Trophoblast cell (in vitro differentiated cells and primary cell): ENCODE results near the gene PPM1G.

Source experiments
- DNase-seq, 2 donors: peaks; one replicate each; pipeline ENCODE4 v3.0.0-alpha.2; 2016
- H2AFZ ChIP-seq: 2 replicates; pipeline ENCODE4 v1.6.1; 2013; ENCODE audit warnings: low read length, moderate library complexity, mild to moderate bottlenecking; ENCODE audit not compliant: insufficient read depth, poor library complexity
- H2AK5ac ChIP-seq: 2 replicates; pipeline ENCODE4 v1.6.1; 2013; ENCODE audit warnings: mild to moderate bottlenecking, low read length
- H2BK120ac ChIP-seq: 2 replicates; pipeline ENCODE4 v1.6.1; 2013; ENCODE audit warnings: low read length, mild to moderate bottlenecking, moderate library complexity; ENCODE audit not compliant: insufficient read depth, poor library complexity
- H2BK12ac ChIP-seq: 2 replicates; pipeline ENCODE4 v1.6.1; 2013; ENCODE audit warnings: mild to moderate bottlenecking, low read length, moderate library complexity
- H2BK5ac ChIP-seq: 2 replicates; pipeline ENCODE4 v1.6.1; 2013; ENCODE audit warnings: low read length, low read depth, moderate library complexity, mild to moderate bottlenecking; ENCODE audit not compliant: poor library complexity
- H3K14ac ChIP-seq: 2 replicates; pipeline ENCODE4 v1.6.1; 2013; ENCODE audit warnings: mild to moderate bottlenecking, low read length
- H3K18ac ChIP-seq: 2 replicates; pipeline ENCODE4 v1.6.1; 2013; ENCODE audit warnings: mild to moderate bottlenecking, low read length
- H3K23ac ChIP-seq: 2 replicates; pipeline ENCODE4 v1.6.1; 2013; ENCODE audit warnings: low read length
- H3K27ac ChIP-seq: 2 replicates; pipeline ENCODE4 v1.5.1; 2013; ENCODE audit warnings: low read depth, mild to moderate bottlenecking, inconsistent platforms, low read length, moderate library complexity
- H3K27me3 ChIP-seq: 2 replicates; pipeline ENCODE4 v1.6.1; 2013; ENCODE audit warnings: inconsistent platforms, mild to moderate bottlenecking, low read length, moderate library complexity; ENCODE audit not compliant: insufficient read depth
- H3K36me3 ChIP-seq, 2 experiments: 1 replicate in 1 of 2; 2 replicates in 1 of 2; pipeline ENCODE4 v1.6.1; 2013; ENCODE audit warnings: low read length in 2 of 2, mild to moderate bottlenecking in 2 of 2, moderate library complexity in 1 of 2; ENCODE audit not compliant: insufficient read depth in 2 of 2, control insufficient read depth in 1 of 2
- H3K4ac ChIP-seq: 2 replicates; pipeline ENCODE4 v1.6.1; 2013; ENCODE audit warnings: low read depth, mild to moderate bottlenecking, low read length, moderate library complexity
- H3K4me1 ChIP-seq, 2 experiments: 1 replicate in 1 of 2; 2 replicates in 1 of 2; pipeline ENCODE4 v1.6.1; 2013; ENCODE audit warnings: low read length in 2 of 2, mild to moderate bottlenecking in 2 of 2, moderate library complexity in 1 of 2; ENCODE audit not compliant: insufficient read depth in 2 of 2, control insufficient read depth in 1 of 2
- H3K4me2 ChIP-seq: 2 replicates; pipeline ENCODE4 v1.6.1; 2013; ENCODE audit warnings: inconsistent platforms, mild to moderate bottlenecking, low read length, moderate library complexity
- H3K4me3 ChIP-seq: 2 replicates; pipeline ENCODE4 v1.5.1; 2013; ENCODE audit warnings: mild to moderate bottlenecking, low read depth, low read length, inconsistent platforms
- H3K79me1 ChIP-seq: one replicate; pipeline ENCODE4 v1.6.1; 2013; ENCODE audit warnings: low read length
- H3K79me2 ChIP-seq: 2 replicates; pipeline ENCODE4 v1.6.1; 2013; ENCODE audit warnings: low read length, mild to moderate bottlenecking; ENCODE audit not compliant: control insufficient read depth, insufficient read depth, poor library complexity
- H3K9ac ChIP-seq: 2 replicates; pipeline ENCODE4 v1.6.1; 2013; ENCODE audit warnings: mild to moderate bottlenecking, low read length
- H3K9me3 ChIP-seq: 2 replicates; pipeline ENCODE4 v1.6.1; 2013; ENCODE audit warnings: low read depth, mild to moderate bottlenecking, control low read depth, inconsistent platforms, low read length; ENCODE audit not compliant: insufficient read depth
- H4K12ac ChIP-seq: 2 replicates; pipeline ENCODE4 v1.6.1; 2013; ENCODE audit warnings: low read depth, mild to moderate bottlenecking, low read length, moderate library complexity
- H4K8ac ChIP-seq: 2 replicates; pipeline ENCODE4 v1.6.1; 2013; ENCODE audit warnings: low read depth, mild to moderate bottlenecking, low read length, moderate library complexity
- H4K91ac ChIP-seq: one replicate; pipeline ENCODE4 v1.6.1; 2013; ENCODE audit warnings: low read depth, mild to moderate bottlenecking, low read length, moderate library complexity
- WGBS: extraction: QIAGEN DNeasy Blood & Tissue Kit; methylation state at CpG from one replicate; pipeline ENCODE4 v1.1.7; 2013; ENCODE audit warnings: missing lambda C conversion rate; ENCODE audit not compliant: insufficient read length, insufficient coverage; ENCODE audit errors: extremely low coverage; 5-methylcytosine and 5-hydroxymethylcytosine counted together

Gene PPM1G

DNA sequence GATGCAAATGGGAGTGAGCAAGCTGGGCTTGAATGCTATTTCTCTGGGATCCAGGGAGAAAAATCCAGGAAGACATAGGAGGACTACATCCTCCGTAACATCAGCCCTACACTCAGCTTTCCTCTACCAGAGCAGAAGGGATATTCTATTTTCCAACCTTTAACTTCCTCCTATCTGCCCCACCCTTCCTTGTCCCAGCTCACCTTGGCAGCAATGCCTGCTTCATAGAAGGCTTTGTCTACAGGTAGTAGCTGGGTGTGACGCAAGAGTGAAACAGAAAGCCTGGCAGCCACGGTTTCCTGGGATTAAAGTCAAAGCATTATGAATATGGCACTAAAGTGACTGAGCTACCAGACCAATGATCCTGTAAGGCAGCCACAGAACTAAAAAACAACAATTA lies 36.7 kb upstream of the PPM1G start:
- no peak overlapping the region for H4K12ac ChIP-seq
- H2BK5ac ChIP-seq: no peak overlapping the region
- H2BK12ac ChIP-seq: no peak overlapping the region
- no peak overlapping the region for H2AFZ ChIP-seq
- H3K79me1 ChIP-seq: peaks cover 6% of the 10 kb centered on the region
- H3K36me3 ChIP-seq: peaks cover 13 to 27% of the 10 kb centered on the region in 2 experiments
- H3K9ac ChIP-seq: no peak overlapping the region
- H2BK120ac ChIP-seq: no peak overlapping the region
- H4K8ac ChIP-seq: no peak overlapping the region
- no peak overlapping the region for H3K14ac ChIP-seq
- H3K4me2 ChIP-seq: no peak overlapping the region
- no peak overlapping the region for H3K18ac ChIP-seq
- no peak for DNase-seq
- H3K4me3 ChIP-seq: no peak overlapping the region
- H3K79me2 ChIP-seq: peaks cover 3% of the 10 kb centered on the region
- no peaks in the 10 kb centered on the region for H3K9me3 ChIP-seq
- H3K27ac ChIP-seq: no peak overlapping the region
- H3K4me1 ChIP-seq: peaks cover 2 to 12% of the 10 kb centered on the region in 2 experiments
- no peak overlapping the region for H2AK5ac ChIP-seq
- no peak overlapping the region for H3K4ac ChIP-seq
- H3K27me3 ChIP-seq: no peaks in the 10 kb centered on the region
- no peak overlapping the region for H3K23ac ChIP-seq
- no CpG with 5 or more reads among the region's 3 CpGs for WGBS
- H4K91ac ChIP-seq: no peak overlapping the region

DNA sequence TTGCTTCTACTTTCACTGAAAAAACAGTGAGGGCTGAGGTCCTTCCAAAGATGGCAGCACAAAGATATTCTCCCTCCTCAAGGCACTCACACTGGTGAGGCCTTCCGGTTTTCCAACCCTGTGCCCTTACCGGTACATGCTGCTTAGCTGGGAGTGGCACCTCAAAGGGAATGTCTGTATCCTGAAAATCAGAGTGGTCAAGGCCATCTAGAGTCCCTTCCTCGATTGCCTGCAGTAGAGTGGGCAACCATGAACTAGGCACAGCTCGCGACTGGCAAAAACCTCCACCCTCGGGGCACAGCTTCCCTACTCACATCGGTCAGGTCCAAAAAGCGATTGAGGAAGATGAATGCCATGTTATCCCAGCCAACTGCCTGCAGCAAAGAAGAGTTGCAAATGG lies 36.2 kb upstream of the PPM1G start:
- no peak overlapping the region for H4K91ac ChIP-seq
- no peak overlapping the region for H4K8ac ChIP-seq
- H3K4me1 ChIP-seq: peaks cover 2 to 12% of the 10 kb centered on the region in 2 experiments
- no peak overlapping the region for H4K12ac ChIP-seq
- H2BK120ac ChIP-seq: no peak overlapping the region
- H3K4me3 ChIP-seq: no peak overlapping the region
- H2AFZ ChIP-seq: no peak overlapping the region
- DNase-seq: no peak
- no peak overlapping the region for H2BK5ac ChIP-seq
- no peak overlapping the region for H3K27ac ChIP-seq
- H3K4ac ChIP-seq: no peak overlapping the region
- no peaks in the 10 kb centered on the region for H3K27me3 ChIP-seq
- H3K79me1 ChIP-seq: peaks cover 6% of the 10 kb centered on the region
- H3K14ac ChIP-seq: no peak overlapping the region
- no peak overlapping the region for H2AK5ac ChIP-seq
- WGBS: no CpG with 5 or more reads among the region's 8 CpGs
- H3K9me3 ChIP-seq: no peaks in the 10 kb centered on the region
- no peak overlapping the region for H2BK12ac ChIP-seq
- H3K79me2 ChIP-seq: peaks cover 3% of the 10 kb centered on the region
- H3K4me2 ChIP-seq: no peak overlapping the region
- H3K18ac ChIP-seq: no peak overlapping the region
- H3K9ac ChIP-seq: no peak overlapping the region
- peaks cover 18 to 31% of the 10 kb centered on the region in 2 experiments for H3K36me3 ChIP-seq
- no peak overlapping the region for H3K23ac ChIP-seq

DNA sequence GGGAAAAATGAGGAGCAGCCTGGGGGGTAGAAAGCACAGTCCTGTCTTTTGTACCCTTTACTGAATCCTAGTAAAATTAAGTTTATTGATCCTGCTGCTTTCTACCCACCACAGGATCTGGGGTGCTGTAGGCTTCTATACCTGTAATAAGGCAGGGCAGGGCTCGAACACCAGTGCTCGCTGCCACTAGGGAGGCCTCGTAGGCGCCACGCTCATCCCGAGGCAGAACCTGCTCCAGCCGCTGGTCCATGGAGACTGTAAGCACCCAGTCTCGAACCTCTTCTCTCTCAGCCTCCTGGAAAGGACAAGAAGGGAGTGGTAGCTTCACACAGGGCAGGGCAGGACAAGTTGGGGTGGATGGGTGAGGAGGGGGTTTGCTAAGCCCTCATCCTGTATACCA lies 35.8 kb upstream of the PPM1G start:
- Histone ChIP-seq H2BK12ac (no peak overlapping the region), H3K27ac (no peak overlapping the region), H3K9ac (no peak overlapping the region)

DNA sequence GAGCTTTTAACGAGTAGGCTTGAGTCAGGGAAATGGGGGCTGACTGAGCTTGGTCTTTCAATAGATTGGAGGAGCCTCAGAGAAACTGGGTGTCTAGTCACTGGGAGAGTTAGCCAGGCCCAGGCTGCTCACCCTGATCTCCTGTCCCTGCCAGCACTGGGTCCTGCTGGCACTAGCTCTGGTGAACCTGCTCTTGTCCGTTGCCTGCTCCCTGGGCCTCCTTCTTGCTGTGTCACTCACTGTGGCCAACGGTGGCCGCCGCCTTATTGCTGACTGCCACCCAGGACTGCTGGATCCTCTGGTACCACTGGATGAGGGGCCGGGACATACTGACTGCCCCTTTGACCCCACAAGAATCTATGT lies 33.5 kb upstream of the PPM1G start:
- H3K14ac ChIP-seq: peak overlapping the region; percentile 94
- H3K4ac ChIP-seq: no peak overlapping the region
- H4K8ac ChIP-seq: peak overlapping the region; percentile 82
- H2BK5ac ChIP-seq: no peak overlapping the region
- peak overlapping the region; percentile 21 for H2BK120ac ChIP-seq
- H2AFZ ChIP-seq: peak overlapping the region; percentile 92
- peaks cover 6% of the 10 kb centered on the region for H3K79me1 ChIP-seq
- H3K79me2 ChIP-seq: peaks cover 3% of the 10 kb centered on the region
- no peaks in the 10 kb centered on the region for H3K27me3 ChIP-seq
- no peak overlapping the region for H3K18ac ChIP-seq
- H3K9me3 ChIP-seq: no peaks in the 10 kb centered on the region
- no peak overlapping the region for H3K9ac ChIP-seq
- peaks cover 29 to 41% of the 10 kb centered on the region in 2 experiments for H3K36me3 ChIP-seq
- H3K23ac ChIP-seq: no peak overlapping the region
- H2BK12ac ChIP-seq: no peak overlapping the region
- H3K4me2 ChIP-seq: peak overlapping the region; percentile 72
- H2AK5ac ChIP-seq: peak overlapping the region; percentile 44
- peaks cover 2 to 12% of the 10 kb centered on the region in 2 experiments for H3K4me1 ChIP-seq
- no CpG with 5 or more reads among the region's 6 CpGs for WGBS
- no peak overlapping the region for H3K27ac ChIP-seq
- H4K91ac ChIP-seq: peak overlapping the region; percentile 72
- H3K4me3 ChIP-seq: no peak overlapping the region
- no peak for DNase-seq
- peak overlapping the region; percentile 88 for H4K12ac ChIP-seq

More for the DNA sequence above, 35.8 kb upstream of the PPM1G start:
- H2AK5ac ChIP-seq: no peak overlapping the region
- H3K79me2 ChIP-seq: peaks cover 3% of the 10 kb centered on the region
- no peak overlapping the region for H3K14ac ChIP-seq
- H3K4me3 ChIP-seq: no peak overlapping the region
- H2AFZ ChIP-seq: no peak overlapping the region
- H3K18ac ChIP-seq: no peak overlapping the region
- H3K23ac ChIP-seq: no peak overlapping the region
- H4K91ac ChIP-seq: no peak overlapping the region
- no peak overlapping the region for H3K4me2 ChIP-seq
- H2BK120ac ChIP-seq: no peak overlapping the region
- no peak overlapping the region for H4K8ac ChIP-seq
- no peak for DNase-seq
- no peak overlapping the region for H3K4ac ChIP-seq
- no CpG with 5 or more reads among the region's 8 CpGs for WGBS
- peaks cover 6% of the 10 kb centered on the region for H3K79me1 ChIP-seq
- H3K36me3 ChIP-seq: peaks cover 21 to 36% of the 10 kb centered on the region in 2 experiments
- H4K12ac ChIP-seq: no peak overlapping the region
- no peaks in the 10 kb centered on the region for H3K9me3 ChIP-seq
- no peak overlapping the region for H2BK5ac ChIP-seq
- H3K27me3 ChIP-seq: no peaks in the 10 kb centered on the region
- peaks cover 2 to 12% of the 10 kb centered on the region in 2 experiments for H3K4me1 ChIP-seq
